Activated T-cell treated with anti-CD3 and anti-CD28 coated beads, Interleukin-2, amount 50 U/mL, for 72 hours (primary cell): ENCODE measurements around the gene PALLD. TPM values are rescaled to one million over a fixed set of nuclear protein-coding genes. Genes with fewer than 3 reads are reported as not detected.

ENCODE experiments used
- ATAC-seq, 2 donors: fragments of 150-1000 bp; cut with Tn5 transposase; replicated peaks in 1 of 2; 2 replicates each; pipeline ENCODE4 v1.10.0; 2021; ENCODE audit warnings: moderate library complexity in 2 of 2, mild to moderate bottlenecking in 1 of 2
- DNase-seq, 2 donors: peaks; one replicate each; pipeline ENCODE4 v3.0.0; 2021 to 2022; ENCODE audit warnings: mixed read lengths in 1 of 2
- H3K27ac Mint-ChIP-seq: one replicate; pipeline ENCODE4 v1.8.0; 2022; ENCODE audit warnings: mild to moderate bottlenecking, moderate library complexity, mixed read lengths
- H3K27me3 Mint-ChIP-seq: one replicate; pipeline ENCODE4 v1.8.0; 2022; ENCODE audit warnings: low read depth, mixed read lengths
- H3K36me3 Mint-ChIP-seq, 2 donors: one replicate each; pipeline ENCODE4 v1.8.0; 2022; ENCODE audit warnings: mixed read lengths in 2 of 2, mild to moderate bottlenecking in 1 of 2; ENCODE audit not compliant: insufficient read depth in 2 of 2
- H3K4me1 Mint-ChIP-seq: one replicate; pipeline ENCODE4 v1.8.0; 2022; ENCODE audit warnings: low read depth, mixed read lengths
- H3K4me3 Mint-ChIP-seq, 2 donors: one replicate each; pipeline ENCODE4 v1.8.0; 2022; ENCODE audit warnings: mild to moderate bottlenecking in 2 of 2, mixed read lengths in 2 of 2, moderate library complexity in 2 of 2
- H3K9me3 Mint-ChIP-seq, 2 donors: one replicate each; pipeline ENCODE4 v1.8.0; 2022; ENCODE audit warnings: mixed read lengths in 2 of 2
- total RNA-seq, 2 donors: library from RNA; stranded (reverse); gene quantifications; one replicate each; pipeline ENCODE4 v1.2.3, GENCODE V29; 2022

Gene PALLD
- total RNA-seq, 2 donors from 2014 or later: 13.5 to 16.7 TPM

DNA sequence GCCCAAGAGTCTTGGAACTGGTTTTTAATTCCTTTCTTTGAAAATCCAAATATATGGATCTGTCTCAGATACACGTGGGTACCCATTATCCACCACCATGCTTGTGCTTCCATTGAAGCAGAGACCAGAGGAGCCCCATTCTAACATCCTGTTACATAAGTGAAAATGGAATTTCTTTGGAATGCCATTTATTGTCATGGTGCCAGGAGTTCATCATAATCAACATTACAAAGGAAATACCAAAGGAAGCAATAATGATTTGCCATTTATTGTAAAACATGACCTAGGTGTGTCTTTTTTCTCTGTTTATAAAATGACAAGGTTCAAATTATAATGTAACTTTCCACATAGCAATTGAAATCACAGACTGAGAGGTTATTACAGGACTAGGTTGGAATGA, 61.7 kb downstream of the PALLD start:
- no peak for ATAC-seq

DNA sequence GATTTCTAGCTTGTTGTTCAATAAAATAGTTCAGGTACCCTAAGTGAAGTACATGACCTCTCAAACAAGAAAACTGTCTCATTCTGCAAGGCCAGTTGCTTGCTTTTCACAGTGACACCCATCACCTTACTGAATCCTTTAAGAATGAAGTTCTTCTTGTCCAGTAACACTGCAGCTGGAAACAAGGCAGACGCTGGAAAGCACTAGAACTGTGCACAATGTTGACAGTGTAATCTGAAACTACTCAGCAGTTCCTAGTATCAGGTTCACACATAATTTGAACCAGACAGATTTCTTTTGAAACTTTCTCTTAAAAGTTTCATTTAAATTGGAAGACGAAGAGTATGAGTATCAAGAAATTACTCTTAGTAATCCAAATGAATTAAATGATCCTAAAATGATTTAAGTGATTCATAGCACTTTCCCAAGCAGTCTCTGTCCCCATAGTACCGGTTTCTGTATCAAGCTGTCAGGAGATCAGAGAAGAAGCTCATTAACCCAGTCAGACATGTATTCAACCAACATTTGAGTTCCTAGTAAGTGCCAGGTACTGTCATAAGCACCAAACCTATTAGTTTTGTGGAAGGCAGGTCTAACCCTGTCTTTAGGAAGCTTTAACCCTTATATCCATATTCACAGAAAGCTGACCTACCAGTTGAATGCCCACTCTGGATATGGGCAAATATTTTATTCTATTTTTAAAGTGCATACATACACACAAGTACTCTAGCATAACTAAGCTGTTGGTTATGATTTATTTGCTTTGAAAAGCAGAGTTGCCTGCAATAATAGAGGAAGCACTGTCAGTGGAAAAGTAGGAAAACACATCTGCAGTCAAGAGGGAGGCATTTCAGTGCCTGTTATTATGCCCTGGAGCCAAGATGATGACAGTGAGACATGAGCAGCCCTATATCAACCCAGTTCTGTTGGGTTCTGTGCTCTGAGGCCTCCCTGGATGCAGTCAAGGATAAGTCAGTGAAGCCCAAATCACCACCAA, 63.6 kb downstream of the PALLD start:
- DNase-seq (no peak), ATAC-seq (peak in 1 of 2 donors; percentile 65)
- Mint-ChIP-seq H3K4me3 (no peak overlapping the region), H3K27me3 (peaks cover 19% of the 10 kb centered on the region), H3K27ac (no peak overlapping the region), H3K36me3 (no peaks in the 10 kb centered on the region), H3K9me3 (peaks cover 0 to 2% of the 10 kb centered on the region in 2 donors), H3K4me1 (no peaks in the 10 kb centered on the region)

More for the DNA sequence above, 61.7 kb downstream of the PALLD start:
- H3K36me3 Mint-ChIP-seq: no peaks in the 10 kb centered on the region
- peaks cover 19% of the 10 kb centered on the region for H3K27me3 Mint-ChIP-seq
- H3K9me3 Mint-ChIP-seq: peaks cover 0 to 2% of the 10 kb centered on the region in 2 donors
- no peak for DNase-seq
- H3K4me1 Mint-ChIP-seq: no peaks in the 10 kb centered on the region
- no peak overlapping the region for H3K4me3 Mint-ChIP-seq
- H3K27ac Mint-ChIP-seq: no peak overlapping the region

- peak in 1 of 2 donors; percentile 38 for ATAC-seq
Observed at GRCh38 chr4:168562041-168562571, 65.3 kb downstream of the PALLD start.

GRCh38 chr4:168564023-168564422, 67.2 kb downstream of the PALLD start:
- H3K4me3 Mint-ChIP-seq: no peak overlapping the region
- peaks cover 4% of the 10 kb centered on the region for H3K4me1 Mint-ChIP-seq
- no peaks in the 10 kb centered on the region for H3K9me3 Mint-ChIP-seq
- ATAC-seq (no peak), DNase-seq (no peak)
- no peak overlapping the region for H3K27ac Mint-ChIP-seq
- H3K27me3 Mint-ChIP-seq: peaks cover 7% of the 10 kb centered on the region
- no peaks in the 10 kb centered on the region for H3K36me3 Mint-ChIP-seq

More at GRCh38 chr4:168562041-168562571, 65.3 kb downstream of the PALLD start:
- no peaks in the 10 kb centered on the region for H3K4me1 Mint-ChIP-seq
- peaks cover 0 to 2% of the 10 kb centered on the region in 2 donors for H3K9me3 Mint-ChIP-seq
- H3K36me3 Mint-ChIP-seq: no peaks in the 10 kb centered on the region
- peaks cover 19% of the 10 kb centered on the region for H3K27me3 Mint-ChIP-seq
- DNase-seq: no peak
- no peak overlapping the region for H3K27ac Mint-ChIP-seq
- no peak overlapping the region for H3K4me3 Mint-ChIP-seq

DNA sequence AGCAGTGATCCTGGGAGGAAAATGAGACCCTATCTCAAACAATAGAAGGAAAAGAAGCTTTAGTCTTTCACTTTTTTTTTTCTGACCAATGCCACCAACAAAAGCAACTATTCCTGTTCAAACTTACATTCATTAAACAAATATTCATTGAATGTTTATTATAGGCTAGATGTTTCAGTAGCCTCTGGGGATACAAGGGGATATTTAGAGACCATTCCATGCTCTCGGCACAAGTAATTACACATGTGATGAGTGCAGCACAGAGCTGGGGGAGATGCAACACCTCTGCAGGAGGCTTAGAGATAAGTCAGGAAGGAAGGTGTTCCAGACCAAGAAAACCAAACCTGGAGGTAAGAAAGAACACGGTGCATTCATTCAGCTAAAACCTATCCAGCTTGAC, 68.3 kb downstream of the PALLD start:
- H3K4me3 Mint-ChIP-seq: no peak overlapping the region
- H3K27ac Mint-ChIP-seq: no peak overlapping the region
- H3K27me3 Mint-ChIP-seq: no peaks in the 10 kb centered on the region
- no peaks in the 10 kb centered on the region for H3K36me3 Mint-ChIP-seq
- no peaks in the 10 kb centered on the region for H3K9me3 Mint-ChIP-seq
- DNase-seq (no peak), ATAC-seq (no peak)
- H3K4me1 Mint-ChIP-seq: peaks cover 8% of the 10 kb centered on the region

DNA sequence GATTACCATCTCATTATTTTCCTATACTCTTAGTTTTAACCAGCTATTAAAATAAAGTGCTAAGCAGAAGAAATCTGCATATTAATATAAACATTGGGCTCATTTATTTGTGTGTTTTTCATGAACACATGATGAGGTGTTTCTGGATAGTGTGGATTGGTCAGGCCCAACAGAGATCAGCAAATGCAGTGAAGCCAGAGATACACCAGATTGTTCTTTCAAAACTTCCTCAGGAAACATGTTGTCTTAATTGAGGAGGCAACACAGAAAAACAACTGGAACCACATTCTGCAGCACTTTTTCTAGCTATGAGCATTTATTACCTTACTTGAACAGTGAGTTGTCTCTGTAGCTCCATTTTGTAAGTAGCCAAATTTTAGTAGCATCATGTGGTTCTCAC, 69.9 kb downstream of the PALLD start:
- Mint-ChIP-seq H3K27me3 (no peaks in the 10 kb centered on the region), H3K4me1 (peaks cover 8% of the 10 kb centered on the region), H3K4me3 (no peak overlapping the region), H3K9me3 (no peaks in the 10 kb centered on the region), H3K27ac (no peak overlapping the region), H3K36me3 (no peaks in the 10 kb centered on the region)
- no peak for ATAC-seq
- no peak for DNase-seq

GRCh38 chr4:168569066-168569930, 72.4 kb downstream of the PALLD start:
- Mint-ChIP-seq H3K27me3 (no peaks in the 10 kb centered on the region), H3K9me3 (no peaks in the 10 kb centered on the region), H3K4me3 (peak overlapping the region in 1 of 2 donors; percentile 64), H3K27ac (no peak overlapping the region), H3K4me1 (peaks cover 22% of the 10 kb centered on the region), H3K36me3 (no peaks in the 10 kb centered on the region)
- ATAC-seq: peak; percentile 91 to 96
- DNase-seq: peak; percentile 9 to 11

GRCh38 chr4:168569931-168570276, 73.1 kb downstream of the PALLD start:
- Mint-ChIP-seq H3K9me3 (peaks cover 0 to 1% of the 10 kb centered on the region in 2 donors), H3K27ac (no peak overlapping the region), H3K27me3 (no peaks in the 10 kb centered on the region), H3K4me3 (no peak overlapping the region), H3K36me3 (no peaks in the 10 kb centered on the region), H3K4me1 (peaks cover 28% of the 10 kb centered on the region)
- ATAC-seq: no peak
- DNase-seq: no peak

DNA sequence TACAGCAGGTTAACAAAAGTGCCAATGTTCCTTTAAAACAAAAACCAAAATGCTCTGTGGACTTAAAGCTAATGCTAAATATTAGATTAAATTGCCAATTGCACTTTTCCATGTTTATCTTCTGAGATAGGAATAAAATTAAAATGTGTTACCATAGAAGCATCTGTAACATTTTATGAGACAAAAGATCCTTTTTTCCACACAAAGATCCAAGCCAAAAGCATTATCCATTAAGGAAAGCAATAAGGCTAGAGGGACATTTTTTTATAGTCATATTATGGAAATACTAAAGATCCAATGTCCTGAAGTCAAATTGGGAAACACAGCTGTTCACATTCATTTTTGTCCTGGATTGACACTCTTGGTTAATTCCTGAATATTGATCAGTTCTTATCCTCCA, 73.6 kb downstream of the PALLD start:
- no peaks in the 10 kb centered on the region for H3K36me3 Mint-ChIP-seq
- no peaks in the 10 kb centered on the region for H3K27me3 Mint-ChIP-seq
- no peak overlapping the region for H3K27ac Mint-ChIP-seq
- H3K4me1 Mint-ChIP-seq: peaks cover 31% of the 10 kb centered on the region
- no peak overlapping the region for H3K4me3 Mint-ChIP-seq
- ATAC-seq (no peak), DNase-seq (no peak)
- peaks cover 0 to 5% of the 10 kb centered on the region in 2 donors for H3K9me3 Mint-ChIP-seq

- peaks cover 0 to 5% of the 10 kb centered on the region in 2 donors for H3K9me3 Mint-ChIP-seq
- DNase-seq: no peak
- ATAC-seq: no peak
Observed at GRCh38 chr4:168572002-168572401, 75.2 kb downstream of the PALLD start.

DNA sequence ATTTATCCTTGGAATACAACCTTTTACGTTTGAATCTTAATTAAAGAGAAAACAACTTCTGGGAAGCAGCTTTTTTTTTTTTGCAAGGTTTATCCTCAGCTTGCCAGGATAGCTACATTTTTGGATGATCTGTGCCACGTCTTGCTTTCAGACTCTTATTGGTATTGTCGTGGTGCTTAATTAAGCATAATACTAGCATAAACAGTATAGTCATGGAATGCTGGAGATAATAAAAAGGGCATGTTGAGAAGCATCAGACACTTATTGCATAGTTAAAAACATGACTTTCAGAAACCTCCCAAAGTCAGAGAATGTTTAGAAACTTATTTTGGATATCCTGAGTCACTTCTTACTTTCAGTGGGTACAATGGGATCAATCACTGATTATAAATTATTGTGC, 77.0 kb downstream of the PALLD start:
- Mint-ChIP-seq H3K9me3 (peaks cover 0 to 5% of the 10 kb centered on the region in 2 donors), H3K27me3 (peaks cover 4% of the 10 kb centered on the region), H3K27ac (no peak overlapping the region), H3K4me3 (no peak overlapping the region), H3K36me3 (peaks cover 0 to 4% of the 10 kb centered on the region in 2 donors), H3K4me1 (peaks cover 29% of the 10 kb centered on the region)
- ATAC-seq: no peak
- DNase-seq: no peak

More at GRCh38 chr4:168572002-168572401, 75.2 kb downstream of the PALLD start:
- Mint-ChIP-seq H3K4me1 (peaks cover 31% of the 10 kb centered on the region), H3K27ac (no peak overlapping the region), H3K36me3 (no peaks in the 10 kb centered on the region), H3K4me3 (no peak overlapping the region), H3K27me3 (no peaks in the 10 kb centered on the region)

DNA sequence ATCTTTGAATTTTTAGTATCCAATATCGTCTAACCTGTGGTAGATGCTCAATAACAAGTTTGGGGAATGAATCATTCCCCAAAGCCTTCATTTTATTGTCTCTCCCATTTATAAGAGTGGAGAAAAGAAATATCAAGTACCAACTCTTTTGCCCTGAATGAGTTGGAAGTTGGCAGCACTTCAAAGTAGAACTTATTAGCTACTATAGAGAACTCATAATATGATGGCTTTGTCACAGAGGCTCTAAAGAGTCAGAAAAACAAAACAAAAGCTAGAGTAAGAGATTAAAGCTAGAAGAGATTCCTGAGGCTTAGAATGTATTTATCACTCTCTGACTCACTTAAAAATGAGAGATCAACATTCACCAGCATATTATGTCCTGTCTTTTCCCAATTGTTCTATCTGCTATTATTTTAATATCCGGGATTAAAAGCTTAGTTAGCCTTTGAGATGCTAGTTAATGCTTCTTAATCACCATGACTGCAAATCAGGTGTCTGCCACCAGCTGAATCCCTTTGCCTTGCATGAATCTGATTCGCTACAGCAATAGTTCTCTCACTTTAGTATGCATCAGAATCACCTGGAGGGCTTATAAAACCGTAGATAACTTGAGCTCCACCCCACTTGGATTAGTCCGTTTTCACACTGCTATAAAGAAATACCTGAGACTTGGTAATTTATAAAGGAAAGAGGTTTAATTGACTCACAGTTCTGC, 77.9 kb downstream of the PALLD start:
- H3K4me1 Mint-ChIP-seq: peaks cover 23% of the 10 kb centered on the region
- no peak for DNase-seq
- H3K27me3 Mint-ChIP-seq: peaks cover 9% of the 10 kb centered on the region
- H3K36me3 Mint-ChIP-seq: peaks cover 0 to 4% of the 10 kb centered on the region in 2 donors
- H3K27ac Mint-ChIP-seq: no peak overlapping the region
- peaks cover 0 to 5% of the 10 kb centered on the region in 2 donors for H3K9me3 Mint-ChIP-seq
- no peak overlapping the region for H3K4me3 Mint-ChIP-seq
- no peak for ATAC-seq
